Measurements from ENCODE around the gene MACROD2.
"Not testable (repeated sequence)": the region's sequence is repeated elsewhere in the genome, so short reads cannot be mapped to it uniquely, and the experiment has no call there.

Gene MACROD2

DNA sequence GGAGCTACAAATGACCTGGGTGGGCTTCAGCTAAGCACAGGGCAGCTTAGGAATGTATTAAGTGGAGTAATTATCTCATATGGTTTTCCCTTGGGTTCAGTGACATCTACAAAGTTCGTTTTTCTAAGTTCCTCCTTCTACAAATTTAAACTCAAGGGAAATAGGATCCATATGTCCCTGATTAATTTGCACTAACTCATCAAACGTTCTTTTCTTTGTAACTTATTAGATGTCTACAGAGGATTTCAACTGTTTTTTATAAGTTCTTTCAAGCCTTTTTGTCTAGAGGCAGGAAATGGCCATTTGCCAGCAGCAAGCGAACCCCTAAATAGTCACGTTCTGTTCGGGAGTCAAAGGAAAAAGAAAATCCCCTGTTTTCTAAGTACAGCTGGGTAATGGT is 1517.6 kb downstream of the MACROD2 start:
- no peak for DNase-seq

DNA sequence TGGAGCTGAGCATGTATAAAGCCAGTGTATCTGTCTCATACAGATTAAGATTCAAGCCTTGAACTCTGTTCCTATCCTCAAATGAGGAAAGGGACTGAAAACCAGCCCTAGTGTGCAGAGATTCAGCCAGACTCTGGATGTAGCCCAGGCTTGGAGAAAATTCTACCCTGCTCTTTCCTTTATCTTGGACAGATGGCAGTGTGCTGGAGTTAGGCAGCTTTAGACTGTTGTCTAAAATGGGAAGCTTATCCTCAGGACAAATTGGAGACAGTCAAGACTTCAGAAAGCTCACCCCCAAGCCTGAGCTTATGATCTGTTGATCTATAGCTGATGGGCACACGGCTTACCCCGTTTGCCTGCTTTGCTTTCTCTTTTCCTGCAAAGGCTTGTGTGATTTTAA is 1520.4 kb downstream of the MACROD2 start:
- DNase-seq = no peak

DNA sequence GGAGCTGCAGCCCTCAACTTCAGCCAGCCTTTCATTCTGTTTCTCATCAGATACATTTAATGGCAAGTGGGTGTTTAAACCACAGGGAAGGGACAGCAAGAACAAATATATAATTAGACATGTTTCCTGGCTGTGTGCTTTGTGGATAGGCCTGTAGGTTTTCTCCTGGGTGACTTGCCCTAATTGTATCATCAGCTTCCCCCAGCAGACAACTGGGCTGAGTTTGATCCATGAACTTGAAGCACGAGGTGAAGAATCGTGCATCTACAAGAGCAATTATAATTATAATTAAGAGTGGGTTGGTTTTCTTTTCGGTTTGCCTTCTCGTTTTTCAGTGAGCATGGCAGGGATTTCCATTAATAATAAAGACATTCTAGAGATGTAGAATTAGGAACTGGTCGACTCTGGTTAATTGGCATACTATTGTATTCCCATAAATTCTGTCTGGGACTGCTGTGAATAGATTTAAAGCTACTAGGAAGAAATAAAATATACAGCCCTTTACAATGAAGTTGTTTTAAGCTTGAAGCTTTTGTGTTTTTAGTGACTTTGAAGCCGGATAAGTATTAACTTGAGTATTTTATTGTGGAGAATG is 1525.7 kb downstream of the MACROD2 start:
- DNase-seq = no peak

DNA sequence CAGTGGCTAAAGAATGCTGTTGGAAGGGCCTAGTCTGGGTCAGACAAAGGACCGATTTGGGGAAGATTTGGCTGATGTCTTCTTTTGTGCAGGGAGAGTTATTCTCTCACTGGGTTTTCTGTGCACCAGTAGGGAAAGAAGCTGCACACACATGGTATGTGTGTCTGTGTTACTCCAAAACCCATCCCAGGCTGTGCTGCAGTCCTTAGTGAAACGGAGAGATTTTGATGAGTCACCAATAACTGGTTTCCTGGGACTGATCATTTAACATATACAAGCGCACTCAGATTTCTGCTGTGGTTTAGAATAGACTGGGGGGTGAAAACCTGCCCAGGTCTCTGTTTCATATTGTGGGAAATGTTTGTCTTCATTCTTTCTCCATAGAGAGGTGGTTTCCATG is 1528.1 kb downstream of the MACROD2 start:
- DNase-seq = no peak

DNA sequence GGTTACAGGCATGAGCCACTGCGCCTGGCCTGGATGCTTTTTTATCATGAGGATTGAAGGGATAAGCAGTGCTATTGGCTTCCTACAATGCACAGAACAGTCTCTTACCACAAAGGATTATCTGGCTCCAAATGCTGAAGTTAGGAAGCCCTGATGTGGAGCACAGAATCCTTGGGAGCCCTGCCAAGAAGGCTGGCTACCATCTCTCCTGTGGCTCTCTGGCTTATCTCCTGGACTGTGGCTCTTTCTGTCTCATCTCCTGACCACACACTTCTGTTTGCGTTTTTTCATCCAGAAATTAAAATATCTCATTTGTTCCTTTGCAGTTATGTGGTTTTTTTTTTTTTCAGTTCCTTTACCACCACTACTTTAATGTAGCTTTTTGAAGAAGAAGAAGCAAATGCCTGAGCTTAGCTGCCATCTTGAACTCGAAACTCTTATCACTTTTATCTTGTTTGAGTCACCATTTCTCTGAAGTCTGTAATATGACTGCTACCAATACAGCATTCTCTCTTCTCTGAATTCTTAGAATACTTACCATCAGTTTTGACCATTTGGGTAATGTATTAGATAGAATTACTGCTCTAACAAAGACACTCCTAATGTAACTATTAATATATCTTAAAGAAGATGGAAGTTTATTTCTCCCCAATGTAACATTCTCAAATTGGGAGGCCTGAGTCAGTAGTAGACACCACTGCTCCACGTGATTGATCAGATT is 1533.2 kb downstream of the MACROD2 start:
- DNase-seq = no peak

DNA sequence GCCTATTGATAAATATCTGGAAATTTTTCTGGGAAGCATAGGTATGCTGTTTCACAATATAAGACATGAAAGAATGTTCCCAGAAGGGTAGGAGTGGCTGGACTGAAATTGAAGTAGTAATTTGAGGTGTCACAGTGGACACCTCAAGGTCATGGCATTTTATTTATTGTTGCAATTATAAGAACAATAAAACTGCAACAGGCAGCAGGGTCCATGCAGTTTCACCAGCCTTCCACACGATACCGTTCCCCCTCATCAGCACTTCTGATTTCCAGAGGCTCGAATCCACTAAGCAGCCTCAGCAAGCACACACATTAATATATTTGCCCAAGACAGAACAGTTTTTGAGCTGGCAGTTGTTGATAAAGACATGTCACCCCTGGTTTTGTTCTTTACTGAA is 1540.5 kb downstream of the MACROD2 start:
- no peak for DNase-seq

DNA sequence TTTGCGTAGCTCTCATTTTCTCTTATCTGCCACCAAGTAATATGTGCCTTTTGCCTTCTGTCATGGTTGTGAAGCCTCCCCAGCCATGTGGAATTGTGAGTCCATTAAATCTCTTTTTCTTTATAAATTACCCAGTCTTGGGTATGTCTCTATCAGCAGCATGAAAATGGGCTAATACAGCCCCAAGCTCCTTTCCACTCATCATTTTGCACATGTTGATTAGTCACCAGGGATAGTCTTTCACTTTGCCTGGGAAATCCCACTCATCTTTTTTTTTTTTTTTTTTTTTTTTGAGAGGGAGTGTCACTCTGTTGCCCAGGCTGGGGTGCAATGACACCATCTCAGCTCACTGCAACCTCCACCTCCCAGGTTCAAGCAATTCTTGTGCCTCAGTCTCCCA is 1541.9 kb downstream of the MACROD2 start:
- DNase-seq = not testable (repeated sequence)

DNA sequence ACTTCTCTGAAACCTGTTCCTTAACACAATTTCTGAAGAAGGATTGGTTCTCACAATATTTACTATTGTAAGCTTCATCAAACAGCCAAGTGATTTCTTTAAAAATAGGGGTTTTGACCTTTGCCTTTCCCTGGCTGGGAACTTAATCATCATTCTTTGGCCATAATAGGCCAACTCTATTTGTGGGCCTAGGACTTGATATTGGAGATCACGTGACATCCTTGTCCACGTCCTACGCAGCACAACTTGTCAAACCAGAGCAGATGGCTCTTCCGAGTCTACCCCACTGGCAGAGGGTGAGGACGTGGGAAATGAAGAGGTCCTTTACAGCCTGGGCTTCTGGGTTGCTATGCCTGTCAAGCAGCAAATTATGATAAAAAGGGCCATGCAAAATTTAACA is 1547.3 kb downstream of the MACROD2 start:
- DNase-seq = no peak

DNA sequence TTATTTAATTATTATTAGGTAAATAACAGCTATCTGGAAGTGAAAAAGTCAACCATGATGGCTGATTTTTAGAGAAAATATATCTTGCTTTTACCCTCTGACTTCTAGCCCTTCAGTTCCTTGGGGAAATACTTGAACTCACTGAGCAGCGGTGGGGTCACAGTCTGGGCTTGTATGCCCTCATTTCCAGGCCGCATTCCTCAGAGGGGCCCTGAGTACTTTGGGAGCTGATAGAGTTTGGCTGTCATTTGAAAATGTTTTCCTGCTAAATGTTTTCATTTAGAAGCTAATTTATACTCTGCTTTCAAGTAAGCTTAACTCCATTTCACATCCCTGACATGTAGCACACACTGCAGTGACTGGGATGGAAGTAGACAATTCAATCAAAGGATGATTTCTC is 1549.4 kb downstream of the MACROD2 start:
- DNase-seq = no peak

DNA sequence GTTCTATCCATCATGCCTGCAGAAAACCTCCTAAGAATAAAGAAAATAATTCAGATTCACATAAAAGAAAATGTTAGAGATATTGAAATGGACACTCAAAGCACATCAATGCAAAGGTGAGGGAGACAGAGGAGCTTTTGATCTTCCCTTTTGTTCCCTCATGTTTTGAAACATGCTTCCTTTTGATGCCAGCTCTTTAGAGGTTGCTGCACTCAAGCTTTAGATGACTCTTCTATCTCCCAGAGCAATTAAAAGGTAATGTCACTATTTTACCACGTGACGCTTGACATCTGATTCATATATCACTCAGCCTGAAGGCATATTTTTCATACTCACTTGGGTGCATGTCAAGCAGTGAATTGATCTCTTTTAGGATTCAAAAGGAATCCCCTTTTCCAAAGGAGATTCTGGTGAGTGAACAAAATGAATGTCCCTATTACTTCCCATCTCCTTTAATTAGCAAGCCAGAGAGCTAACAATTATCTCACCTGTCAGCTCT is 1551.3 kb downstream of the MACROD2 start:
- DNase-seq = no peak

DNA sequence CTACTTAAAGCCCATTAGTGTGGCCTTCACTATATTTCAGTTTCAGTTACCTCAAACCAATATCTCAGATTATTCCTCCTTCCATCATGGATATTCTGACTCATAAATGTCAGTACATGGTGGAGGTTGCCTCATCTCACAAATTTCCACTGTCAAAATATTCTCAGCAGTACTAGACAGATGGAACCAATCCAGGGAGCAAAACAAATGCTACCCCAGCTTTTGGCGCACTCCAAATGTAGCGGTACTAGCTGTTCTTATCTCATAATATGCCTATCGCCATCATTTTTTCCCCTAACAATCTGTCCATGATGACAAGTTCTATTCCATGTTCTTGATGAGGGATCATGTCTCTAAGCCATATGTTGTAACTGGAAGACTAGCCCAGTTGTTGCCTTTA is 1551.8 kb downstream of the MACROD2 start:
- DNase-seq = no peak

DNA sequence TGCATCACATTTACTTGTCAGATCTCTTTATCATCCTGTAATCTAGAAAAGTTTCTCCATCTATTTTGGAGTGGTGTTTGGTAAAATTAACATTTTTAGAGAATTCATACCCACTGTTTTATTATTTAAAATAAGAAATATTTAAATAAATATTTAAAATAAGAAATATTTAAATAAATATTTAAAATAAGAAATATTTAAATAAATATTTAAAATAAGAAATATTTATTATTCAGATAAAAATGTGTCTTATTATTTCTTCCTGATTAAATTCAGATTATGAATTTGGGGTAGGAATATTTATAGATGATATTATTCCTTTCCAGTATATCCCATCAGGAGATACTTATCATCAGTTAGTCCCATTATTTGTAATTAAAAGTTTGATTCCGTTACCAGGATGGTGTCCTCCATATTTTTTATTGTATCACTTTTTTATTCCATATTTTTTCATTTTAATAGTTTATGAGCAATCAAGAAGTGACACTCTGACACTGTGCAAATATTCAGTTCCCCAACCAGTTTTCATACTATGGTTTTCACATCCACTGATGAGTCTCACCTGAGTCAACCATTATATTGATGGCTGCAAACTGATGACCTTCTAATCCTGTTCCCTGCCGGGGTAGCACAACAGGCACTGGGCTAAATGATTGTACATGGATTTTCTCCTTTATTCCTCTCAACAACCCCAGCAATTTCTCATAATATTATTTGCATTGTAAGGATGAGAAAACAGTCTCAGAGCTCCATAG is 1555.0 kb downstream of the MACROD2 start:
- DNase-seq = no peak

DNA sequence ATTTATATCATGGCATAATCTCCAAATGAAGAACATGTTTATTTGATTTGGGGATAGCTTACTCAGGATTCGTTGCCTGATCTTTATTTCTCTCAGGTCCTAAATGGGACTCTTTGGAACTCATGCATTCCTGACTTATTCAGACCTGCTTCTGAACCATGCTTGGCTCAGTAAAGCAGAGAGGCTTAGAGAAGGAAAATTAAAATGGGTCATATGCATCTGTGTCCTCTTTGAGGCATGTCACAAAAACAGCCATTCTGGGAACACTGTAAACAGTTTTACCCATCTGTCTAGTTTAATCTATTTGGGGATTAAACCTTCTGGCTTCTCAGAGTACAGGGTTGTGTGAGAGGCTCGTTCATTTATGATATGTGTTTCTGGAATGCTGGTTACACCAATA is 1560.6 kb downstream of the MACROD2 start:
- no peak for DNase-seq

DNA sequence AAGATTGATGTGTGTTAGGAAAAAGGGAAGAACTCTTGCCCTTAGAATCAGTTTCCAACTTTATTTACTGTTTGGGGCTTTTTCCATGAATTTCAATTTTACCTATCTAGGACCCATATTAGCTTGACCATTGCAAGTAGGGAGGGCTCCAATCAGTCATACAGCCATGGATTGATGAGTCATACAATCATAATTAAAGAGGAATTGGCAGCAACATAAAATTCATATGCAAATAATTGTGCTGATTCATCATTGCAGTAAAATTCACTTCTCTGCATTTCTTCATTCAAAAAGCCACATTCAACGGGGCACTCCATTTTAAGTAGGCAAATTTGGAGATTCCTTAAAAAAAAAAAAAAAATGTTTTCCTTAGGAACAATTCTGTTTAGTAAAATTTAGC is 1561.6 kb downstream of the MACROD2 start:
- no peak for DNase-seq

DNA sequence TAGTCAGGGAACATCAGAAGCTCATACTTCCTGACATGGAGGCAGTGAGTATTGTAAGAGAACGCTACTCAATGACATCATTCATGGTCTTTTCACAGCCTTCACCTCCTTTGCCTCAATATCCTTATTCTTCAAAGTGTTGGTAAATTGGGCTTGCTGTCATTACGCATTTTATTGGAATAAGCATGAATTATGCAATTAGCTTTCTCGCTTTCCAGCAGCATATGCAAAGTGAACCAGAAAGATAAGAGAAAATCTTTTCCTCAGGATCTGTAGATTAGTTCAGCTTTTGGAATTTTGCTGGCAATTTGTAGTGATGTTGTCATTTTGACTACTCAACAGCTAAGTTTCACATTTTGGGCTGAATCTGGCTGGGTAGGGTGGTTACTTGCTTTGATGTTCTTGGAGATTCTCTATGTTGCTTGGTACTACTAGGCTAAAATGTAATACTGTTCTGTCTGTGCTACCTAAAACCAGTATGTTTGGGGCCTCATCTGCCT is 1565.8 kb downstream of the MACROD2 start:
- no peak for DNase-seq

DNA sequence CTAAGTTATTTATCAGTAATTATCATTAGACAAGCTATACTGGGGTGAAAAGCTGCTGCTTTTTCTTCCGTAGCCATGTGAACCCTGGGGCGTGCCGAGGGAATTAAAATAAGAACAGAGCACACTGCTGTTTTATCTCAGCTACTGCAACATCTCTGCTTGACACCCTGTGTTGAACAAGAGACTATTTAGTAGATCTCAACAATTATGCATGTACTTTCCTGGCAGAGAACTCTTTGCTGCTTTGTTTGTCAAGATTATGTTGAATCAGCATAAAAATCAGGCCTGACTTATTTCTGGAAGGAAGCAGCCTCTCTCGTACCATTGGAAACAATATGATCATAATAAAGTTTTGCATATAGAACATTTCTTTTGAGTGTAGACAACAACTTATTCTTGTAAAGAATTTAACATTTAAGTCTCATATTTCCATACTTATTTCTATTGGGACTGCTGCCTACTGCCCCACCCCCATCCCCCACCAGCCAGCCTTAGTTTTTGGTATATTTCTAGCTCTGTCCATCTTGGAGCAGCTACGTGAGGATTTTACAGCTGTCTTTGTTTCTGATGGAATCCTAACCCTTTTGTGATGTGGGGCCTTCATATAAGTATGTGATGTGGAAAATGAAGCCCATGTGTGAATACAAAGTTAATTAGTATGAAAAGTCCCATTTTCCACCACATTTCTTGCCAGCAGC is 1566.5 kb downstream of the MACROD2 start:
- no peak for DNase-seq

DNA sequence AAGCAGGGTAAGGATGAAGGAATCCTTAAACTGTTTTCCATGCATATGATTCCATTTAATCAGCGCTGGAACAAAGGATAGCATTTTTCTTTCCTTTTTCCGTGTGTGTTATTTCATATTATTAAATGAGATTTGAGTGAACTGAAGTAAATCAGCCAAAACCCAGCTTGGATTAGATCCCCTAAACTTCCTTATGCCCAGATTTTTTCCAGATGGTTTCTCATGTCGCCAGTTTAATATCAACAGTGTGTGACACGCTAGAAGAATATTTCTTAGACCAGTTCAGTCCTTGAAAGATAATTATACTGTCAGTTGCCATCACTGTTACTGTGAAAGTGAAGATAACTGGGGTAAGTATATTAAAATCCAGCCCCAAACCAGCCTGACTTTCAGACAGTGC is 1568.5 kb downstream of the MACROD2 start:
- no peak for DNase-seq

DNA sequence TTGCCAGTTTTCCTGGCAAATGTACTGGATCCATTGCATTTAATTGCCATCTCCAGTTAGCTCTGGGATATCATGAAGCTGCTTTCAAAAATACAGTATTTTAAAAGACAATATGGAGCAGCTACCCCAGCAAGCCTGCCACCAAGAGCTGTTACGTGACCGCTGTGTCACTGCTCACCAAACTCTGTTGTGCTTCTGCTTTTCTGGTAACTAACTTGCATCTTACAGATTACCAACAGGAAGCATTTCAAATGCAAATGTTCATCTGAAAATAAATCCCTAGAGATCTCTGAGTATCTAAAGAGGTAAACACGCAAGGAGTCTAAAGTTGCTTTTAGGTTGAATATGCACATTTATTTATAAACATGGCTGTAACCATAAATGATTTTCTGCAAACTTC is 1569.7 kb downstream of the MACROD2 start:
- no peak for DNase-seq

DNA sequence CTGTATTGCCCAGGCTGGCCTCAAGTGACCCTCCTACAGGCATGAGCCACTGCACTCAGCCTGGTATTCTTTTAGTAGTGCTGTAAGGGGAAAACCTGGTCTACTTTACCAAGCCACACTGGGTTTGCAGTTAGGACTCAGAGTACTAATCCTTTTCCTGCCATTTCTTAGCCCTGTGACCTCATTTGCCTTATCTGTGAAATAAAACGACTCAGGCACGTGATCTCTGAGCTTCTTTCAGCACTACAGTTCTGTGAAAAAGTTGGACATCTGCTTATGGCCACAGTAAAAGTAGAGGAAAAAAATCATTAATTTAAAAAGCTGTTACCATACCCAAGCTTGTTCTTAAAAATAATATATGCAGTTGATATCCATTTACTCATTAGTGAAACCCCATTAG is 1570.5 kb downstream of the MACROD2 start:
- DNase-seq = no peak

DNA sequence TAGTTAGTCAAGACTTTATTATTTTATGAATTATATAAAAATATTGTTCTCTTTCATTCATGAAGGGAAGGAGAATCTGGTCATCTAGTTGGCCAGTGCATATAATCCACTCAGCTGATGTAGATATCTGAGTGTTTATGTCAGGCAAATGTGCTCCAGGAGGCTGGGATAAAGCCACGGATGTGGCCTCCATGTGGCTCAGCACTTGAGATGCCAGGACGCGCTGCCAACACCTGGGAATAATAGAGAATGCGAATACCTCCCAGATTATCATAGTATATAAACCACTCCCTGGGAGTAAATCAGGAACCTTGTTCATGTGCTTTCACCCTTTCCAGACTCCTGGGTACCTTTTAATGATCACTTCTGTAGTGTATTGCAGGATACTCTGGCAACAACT is 1571.9 kb downstream of the MACROD2 start:
- DNase-seq = no peak

DNA sequence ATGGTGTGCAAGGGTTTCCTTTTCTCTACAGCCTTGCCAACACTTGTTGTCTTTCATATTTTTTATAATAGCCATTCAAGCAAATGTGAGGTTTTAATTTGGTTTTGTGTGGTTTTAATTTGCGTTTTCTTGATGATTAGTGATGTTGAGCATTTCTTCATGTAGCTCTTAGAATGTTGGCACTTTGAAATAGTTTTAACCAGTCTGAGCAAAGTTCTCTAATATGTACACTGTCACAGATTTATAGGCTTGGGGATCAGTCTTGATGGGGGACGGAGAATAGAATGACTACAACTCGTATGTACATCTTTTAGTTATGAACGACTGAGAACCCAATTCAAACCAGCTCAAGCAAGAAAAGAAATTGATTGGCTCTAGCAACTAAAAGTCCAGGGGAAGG is 1574.8 kb downstream of the MACROD2 start:
- DNase-seq = no peak

DNA sequence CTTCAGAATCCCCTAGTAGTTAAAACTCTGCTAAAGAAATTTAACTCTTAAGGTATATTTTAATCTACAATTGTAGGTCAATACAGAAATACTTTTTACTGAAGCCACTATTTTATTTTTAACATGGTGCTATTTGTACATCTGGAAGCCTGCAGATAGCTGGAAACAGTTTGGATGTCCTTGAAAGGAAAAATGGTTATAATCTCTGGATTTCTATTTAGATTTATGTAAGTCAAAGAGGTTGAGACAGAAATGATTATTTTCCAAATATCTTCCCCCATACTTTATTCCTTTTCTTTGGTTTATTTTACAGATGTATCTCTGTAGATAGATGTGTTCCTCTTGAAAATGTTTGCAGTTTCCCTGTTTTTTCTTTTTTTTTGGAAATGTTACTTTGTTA is 1575.7 kb downstream of the MACROD2 start:
- DNase-seq = no peak

DNA sequence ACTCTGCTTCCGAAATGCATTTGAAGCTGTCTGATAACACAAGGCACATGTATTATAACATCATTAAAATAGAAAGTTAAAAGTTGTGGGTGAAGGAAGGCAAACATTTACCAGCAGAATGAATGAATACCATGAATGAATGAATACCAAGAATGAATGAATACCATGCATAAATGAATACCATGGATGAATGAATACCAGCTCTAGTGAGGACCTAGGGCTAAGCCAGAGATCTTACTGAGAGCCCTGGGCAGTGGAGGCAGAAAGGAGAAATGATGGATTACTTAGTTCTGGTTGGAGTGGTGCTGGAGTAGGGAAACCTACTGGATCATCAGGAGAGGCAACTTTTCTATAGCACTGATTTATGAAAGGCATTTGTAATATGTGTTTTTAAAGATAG is 1579.9 kb downstream of the MACROD2 start:
- no peak for DNase-seq

Measured in DMS53 (cell line).